ENCODE results near the gene COL4A2. TPM values are rescaled to one million over a fixed set of nuclear protein-coding genes. Genes with fewer than 3 reads are reported as not detected.

COL4A2 gene
- total RNA-seq, 1 donor from 2014 or later, result 180 TPM

DNA sequence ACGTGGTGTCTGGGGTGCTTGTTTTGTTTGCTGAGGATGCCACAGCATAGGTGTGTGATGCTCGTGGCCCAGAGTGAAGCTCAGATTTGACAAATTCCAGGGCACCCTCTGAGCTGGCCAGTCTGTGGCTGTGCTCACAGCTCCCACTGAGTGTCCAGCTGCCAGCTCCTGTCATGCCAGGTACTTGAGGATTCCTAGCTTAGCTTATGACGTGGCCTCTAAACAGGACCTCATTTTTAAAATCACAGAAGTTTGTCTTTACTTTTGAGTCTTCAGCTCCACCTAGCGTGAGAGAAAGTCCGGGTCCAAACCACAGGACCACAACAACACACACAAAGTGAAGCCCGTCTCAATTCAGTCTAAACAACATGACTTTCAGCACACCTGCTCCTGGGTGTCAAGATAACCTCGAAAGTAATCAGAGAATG, 137.2 kb downstream of the COL4A2 start:
- intact Hi-C loops (cut with DNase I), result no loop called here
- Histone ChIP-seq H3K4me1 (no peaks in the 10 kb centered on the region), H3K9me3 (no peaks in the 10 kb centered on the region), H3K4me3 (no peak overlapping the region), H3K27me3 (no peaks in the 10 kb centered on the region), H3K36me3 (peaks cover 0 to 16% of the 10 kb centered on the region in 2 donors), H3K27ac (no peak overlapping the region)
- DNase-seq (ENCODE audit: extremely low spot score in 2 of 2), result no peak
- TF ChIP-seq POLR2A (IDR thresholded peaks at IDR 0.05), result no peak
- no peak for TF ChIP-seq POLR2AphosphoS5 (IDR thresholded peaks at IDR 0.05; ENCODE audit: insufficient read depth in 1 of 2, low read depth in 1 of 2)
- peak in 1 of 3 experiments; percentile 9 for TF ChIP-seq CTCF (IDR thresholded peaks at IDR 0.05)

DNA sequence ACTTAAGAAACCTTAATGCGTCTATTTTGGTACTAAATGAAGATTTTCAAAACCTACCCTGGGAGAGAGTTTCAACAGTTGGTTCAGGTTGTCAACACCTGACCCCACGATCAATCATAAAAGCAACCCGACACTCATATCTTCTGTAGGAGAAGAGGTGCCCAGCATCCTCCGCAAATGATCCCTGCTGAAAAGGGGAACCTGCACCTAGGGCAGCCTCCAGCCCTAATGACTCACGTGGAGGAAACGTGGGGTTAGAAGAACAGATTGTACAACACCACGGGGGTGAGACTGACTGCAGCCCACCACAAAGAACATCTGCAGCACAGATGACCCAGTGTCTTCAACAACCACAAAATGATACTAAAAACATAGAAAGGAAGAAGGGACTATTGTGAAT, 138.1 kb downstream of the COL4A2 start:
- no peak for TF ChIP-seq POLR2AphosphoS5 (IDR thresholded peaks at IDR 0.05; ENCODE audit: insufficient read depth in 1 of 2, low read depth in 1 of 2)
- no peak for TF ChIP-seq POLR2A (IDR thresholded peaks at IDR 0.05)
- TF ChIP-seq CTCF (IDR thresholded peaks at IDR 0.05), result no peak
- Histone ChIP-seq H3K36me3 (peaks cover 0 to 22% of the 10 kb centered on the region in 2 donors), H3K4me1 (no peaks in the 10 kb centered on the region), H3K27ac (no peak overlapping the region), H3K4me3 (no peak overlapping the region), H3K27me3 (no peaks in the 10 kb centered on the region), H3K9me3 (no peaks in the 10 kb centered on the region)
- DNase-seq (ENCODE audit: extremely low spot score in 2 of 2), result no peak
- intact Hi-C loops (cut with DNase I), result no loop called here

- H3K27ac ChIP-seq, result no peak overlapping the region
- no peak for DNase-seq (ENCODE audit: extremely low spot score in 2 of 2)
- H3K27me3 ChIP-seq, result no peaks in the 10 kb centered on the region
- H3K4me3 ChIP-seq, result no peak overlapping the region
- TF ChIP-seq POLR2AphosphoS5 (IDR thresholded peaks at IDR 0.05; ENCODE audit: insufficient read depth in 1 of 2, low read depth in 1 of 2), result no peak
- TF ChIP-seq POLR2A (IDR thresholded peaks at IDR 0.05), result no peak
- TF ChIP-seq CTCF (IDR thresholded peaks at IDR 0.05), result no peak
- H3K9me3 ChIP-seq, result no peaks in the 10 kb centered on the region
- no peaks in the 10 kb centered on the region for H3K4me1 ChIP-seq
- peaks cover 0 to 30% of the 10 kb centered on the region in 2 donors for H3K36me3 ChIP-seq
- intact Hi-C loops (cut with DNase I), result no loop called here
Observed at GRCh38 chr13:110445722-110446574, 138.9 kb downstream of the COL4A2 start.

GRCh38 chr13:110446575-110446890, 139.4 kb downstream of the COL4A2 start:
- Histone ChIP-seq H3K27me3 (no peaks in the 10 kb centered on the region), H3K4me1 (no peaks in the 10 kb centered on the region), H3K27ac (no peak overlapping the region), H3K9me3 (no peaks in the 10 kb centered on the region), H3K36me3 (peaks cover 0 to 35% of the 10 kb centered on the region in 2 donors), H3K4me3 (no peak overlapping the region)
- intact Hi-C loops (cut with DNase I), result no loop called here
- TF ChIP-seq POLR2AphosphoS5 (IDR thresholded peaks at IDR 0.05; ENCODE audit: insufficient read depth in 1 of 2, low read depth in 1 of 2), result no peak
- no peak for TF ChIP-seq CTCF (IDR thresholded peaks at IDR 0.05)
- no peak for TF ChIP-seq POLR2A (IDR thresholded peaks at IDR 0.05)
- no peak for DNase-seq (ENCODE audit: extremely low spot score in 2 of 2)

DNA sequence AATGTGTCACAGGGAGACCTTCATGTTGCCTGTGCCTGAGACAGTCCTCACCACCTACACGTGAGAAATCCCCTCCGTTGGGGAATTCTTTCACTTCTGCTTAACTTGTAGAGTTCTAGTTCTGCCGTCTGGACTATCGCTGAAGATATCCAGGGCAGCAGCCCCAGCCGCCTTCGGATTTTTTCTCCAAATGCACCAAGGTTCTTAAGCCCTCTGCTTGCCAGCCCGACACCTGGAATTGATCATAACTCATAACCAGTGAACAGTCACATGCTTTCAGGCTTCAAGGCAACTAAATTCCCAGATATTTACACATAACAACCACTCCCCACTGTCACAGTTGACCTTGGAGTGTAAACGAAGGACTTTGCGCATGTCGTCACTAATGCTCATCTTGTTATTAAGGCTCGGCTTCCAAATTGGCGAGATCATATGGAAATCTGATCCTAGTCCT, 140.0 kb downstream of the COL4A2 start:
- DNase-seq (ENCODE audit: extremely low spot score in 2 of 2), result no peak
- intact Hi-C loops (cut with DNase I), result no loop called here
- H3K4me3 ChIP-seq, result no peak overlapping the region

More for the DNA sequence above, 140.0 kb downstream of the COL4A2 start:
- no peak for TF ChIP-seq POLR2A (IDR thresholded peaks at IDR 0.05)
- no peak for TF ChIP-seq CTCF (IDR thresholded peaks at IDR 0.05)
- TF ChIP-seq POLR2AphosphoS5 (IDR thresholded peaks at IDR 0.05; ENCODE audit: insufficient read depth in 1 of 2, low read depth in 1 of 2), result no peak
- H3K36me3 ChIP-seq, result peaks cover 0 to 35% of the 10 kb centered on the region in 2 donors
- H3K27ac ChIP-seq, result no peak overlapping the region
- no peaks in the 10 kb centered on the region for H3K27me3 ChIP-seq
- no peaks in the 10 kb centered on the region for H3K9me3 ChIP-seq
- H3K4me1 ChIP-seq, result no peaks in the 10 kb centered on the region

All from vagina (tissue), 2 donors.